ENCODE results near the gene PACSIN2.

PACSIN2 gene

DNA sequence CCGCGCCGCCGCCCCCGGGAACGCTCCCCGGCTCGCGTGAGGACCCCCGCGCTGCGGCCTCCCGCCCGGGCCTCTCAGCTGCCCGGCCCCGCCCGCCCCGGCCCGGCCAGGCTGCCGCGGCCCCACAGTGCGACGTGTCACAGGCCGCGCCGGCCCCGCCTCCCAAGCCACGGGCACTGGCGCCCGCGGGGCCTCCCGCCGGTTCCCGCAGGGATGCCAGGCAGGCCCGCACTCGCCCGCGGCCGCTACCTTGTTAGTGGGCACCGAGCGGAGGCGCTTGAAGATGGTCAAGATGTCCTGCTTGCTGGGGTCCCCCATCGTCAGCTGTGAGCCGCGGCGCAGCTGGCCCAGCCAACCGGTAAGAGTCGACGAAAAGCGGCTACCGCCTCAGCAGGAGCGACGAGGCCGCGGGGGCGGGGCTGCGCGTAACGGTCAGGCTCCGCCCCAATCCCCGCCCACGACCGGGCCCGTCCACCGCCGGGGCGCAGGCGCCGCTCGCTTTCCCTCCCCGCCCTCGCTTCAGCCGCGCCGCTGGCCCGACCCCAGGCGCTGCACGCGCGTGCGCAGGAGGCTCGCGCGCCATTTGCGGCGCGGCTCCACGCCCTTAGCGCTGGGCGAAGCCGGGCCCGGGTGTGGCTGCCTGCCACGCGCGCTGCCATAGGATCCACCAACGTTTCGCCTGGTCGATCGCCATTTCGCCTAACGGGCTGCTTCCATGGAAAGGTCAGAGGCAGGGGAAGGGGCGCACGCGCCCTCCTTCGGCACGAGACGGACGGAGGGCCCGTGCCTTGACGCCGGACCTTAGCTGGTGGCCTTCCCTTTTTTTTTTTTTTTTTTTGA is 157.9 kb downstream of the PACSIN2 start, which contains the start of gene ARFGAP3:
TSS of gene ARFGAP3 (minus strand) at position 409 of the 840 bp plus-strand sequence. CDS start at position 318, 91 bp downstream.
- TF ChIP-seq, protein P1, sequence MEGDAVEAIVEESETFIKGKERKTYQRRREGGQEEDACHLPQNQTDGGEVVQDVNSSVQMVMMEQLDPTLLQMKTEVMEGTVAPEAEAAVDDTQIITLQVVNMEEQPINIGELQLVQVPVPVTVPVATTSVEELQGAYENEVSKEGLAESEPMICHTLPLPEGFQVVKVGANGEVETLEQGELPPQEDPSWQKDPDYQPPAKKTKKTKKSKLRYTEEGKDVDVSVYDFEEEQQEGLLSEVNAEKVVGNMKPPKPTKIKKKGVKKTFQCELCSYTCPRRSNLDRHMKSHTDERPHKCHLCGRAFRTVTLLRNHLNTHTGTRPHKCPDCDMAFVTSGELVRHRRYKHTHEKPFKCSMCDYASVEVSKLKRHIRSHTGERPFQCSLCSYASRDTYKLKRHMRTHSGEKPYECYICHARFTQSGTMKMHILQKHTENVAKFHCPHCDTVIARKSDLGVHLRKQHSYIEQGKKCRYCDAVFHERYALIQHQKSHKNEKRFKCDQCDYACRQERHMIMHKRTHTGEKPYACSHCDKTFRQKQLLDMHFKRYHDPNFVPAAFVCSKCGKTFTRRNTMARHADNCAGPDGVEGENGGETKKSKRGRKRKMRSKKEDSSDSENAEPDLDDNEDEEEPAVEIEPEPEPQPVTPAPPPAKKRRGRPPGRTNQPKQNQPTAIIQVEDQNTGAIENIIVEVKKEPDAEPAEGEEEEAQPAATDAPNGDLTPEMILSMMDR (IDR thresholded peaks at IDR 0.05) = peak; percentile 66
- no peaks in the 10 kb centered on the region for H3K36me3 ChIP-seq
- no peaks in the 10 kb centered on the region for H3K9me3 ChIP-seq
- peak within 1 kb of the TSS; percentile 99 for H3K27ac ChIP-seq
- H3K4me1 ChIP-seq (ENCODE audit: control insufficient read depth in 1 of 2, insufficient read depth in 1 of 2, low read depth in 1 of 2, low read length in 1 of 2) = peaks cover 16 to 21% of the 10 kb centered on the region in 2 experiments
- H3K4me3 ChIP-seq (ENCODE audit: low read depth in 1 of 2, low read length in 1 of 2) = peak within 1 kb of the TSS; percentile 80 to 84
- no peaks in the 10 kb centered on the region for H3K27me3 ChIP-seq

DNA sequence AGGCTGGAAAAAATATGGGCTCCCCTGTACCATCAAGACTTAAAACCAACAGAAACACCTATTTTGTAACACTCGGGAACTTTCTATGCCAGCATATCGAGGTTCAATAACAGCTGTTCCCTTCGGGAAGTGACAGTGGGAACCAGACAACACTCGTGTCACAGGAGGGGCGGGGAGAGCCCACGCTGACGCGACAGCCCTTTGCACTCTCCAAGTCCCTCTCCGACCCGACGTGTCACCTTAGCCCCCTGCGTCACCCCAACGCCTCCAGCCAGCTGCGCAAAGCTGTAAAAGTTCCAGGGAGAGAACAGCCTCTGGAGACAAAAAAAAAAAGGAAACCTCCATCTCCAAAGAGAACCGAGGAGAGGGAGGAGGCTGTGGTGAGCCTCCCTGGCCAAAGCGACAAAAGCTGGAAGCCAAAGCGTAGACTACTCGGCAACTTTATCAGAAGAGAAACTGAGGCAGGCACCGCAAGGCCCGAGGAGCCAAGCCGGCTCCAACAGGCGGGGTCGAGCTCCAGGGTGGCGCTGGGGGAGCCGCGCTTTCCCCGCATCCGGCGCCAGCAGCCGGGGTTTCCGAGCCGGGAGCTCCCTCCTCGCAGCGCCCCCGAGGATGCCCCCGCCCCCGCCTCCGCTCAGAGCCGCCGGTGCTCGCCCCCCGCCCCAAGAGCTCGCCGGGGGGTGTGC is 158.6 kb downstream of the PACSIN2 start:
- H3K36me3 ChIP-seq = no peaks in the 10 kb centered on the region
- peak overlapping the region; percentile 80 to 84 for H3K4me3 ChIP-seq (ENCODE audit: low read depth in 1 of 2, low read length in 1 of 2)
- H3K27ac ChIP-seq = peak overlapping the region; percentile 99
- no peaks in the 10 kb centered on the region for H3K27me3 ChIP-seq
- peaks cover 16 to 21% of the 10 kb centered on the region in 2 experiments for H3K4me1 ChIP-seq (ENCODE audit: control insufficient read depth in 1 of 2, insufficient read depth in 1 of 2, low read depth in 1 of 2, low read length in 1 of 2)
- TF ChIP-seq, protein P1 (IDR thresholded peaks at IDR 0.05) = no peak
- no peaks in the 10 kb centered on the region for H3K9me3 ChIP-seq

DNA sequence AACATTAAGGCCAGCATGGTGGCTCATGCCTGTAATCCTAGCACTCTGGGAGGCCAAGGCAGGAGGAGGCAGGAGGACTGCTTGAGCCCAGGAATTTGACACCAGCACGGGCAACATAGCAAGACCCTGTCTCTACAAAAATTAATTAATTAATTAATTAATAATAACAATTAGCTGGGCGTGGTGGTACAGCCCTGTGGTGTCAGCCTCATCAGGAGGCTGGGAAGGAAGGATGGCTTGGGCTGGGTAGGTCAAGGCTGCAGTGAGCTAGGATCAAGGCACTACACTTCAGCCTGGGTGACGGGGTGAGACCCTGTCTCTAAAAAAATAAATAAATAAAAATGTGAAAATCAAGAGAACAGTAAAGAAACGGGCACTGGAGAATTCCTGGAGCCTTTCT is 159.2 kb downstream of the PACSIN2 start:
- H3K27me3 ChIP-seq = no peaks in the 10 kb centered on the region
- H3K27ac ChIP-seq = peak overlapping the region; percentile 99
- H3K4me3 ChIP-seq (ENCODE audit: low read depth in 1 of 2, low read length in 1 of 2) = peak overlapping the region; percentile 80 to 84
- no peaks in the 10 kb centered on the region for H3K36me3 ChIP-seq
- TF ChIP-seq, protein P1 (IDR thresholded peaks at IDR 0.05) = no peak
- H3K4me1 ChIP-seq (ENCODE audit: control insufficient read depth in 1 of 2, insufficient read depth in 1 of 2, low read depth in 1 of 2, low read length in 1 of 2) = peaks cover 16 to 21% of the 10 kb centered on the region in 2 experiments
- no peaks in the 10 kb centered on the region for H3K9me3 ChIP-seq

DNA sequence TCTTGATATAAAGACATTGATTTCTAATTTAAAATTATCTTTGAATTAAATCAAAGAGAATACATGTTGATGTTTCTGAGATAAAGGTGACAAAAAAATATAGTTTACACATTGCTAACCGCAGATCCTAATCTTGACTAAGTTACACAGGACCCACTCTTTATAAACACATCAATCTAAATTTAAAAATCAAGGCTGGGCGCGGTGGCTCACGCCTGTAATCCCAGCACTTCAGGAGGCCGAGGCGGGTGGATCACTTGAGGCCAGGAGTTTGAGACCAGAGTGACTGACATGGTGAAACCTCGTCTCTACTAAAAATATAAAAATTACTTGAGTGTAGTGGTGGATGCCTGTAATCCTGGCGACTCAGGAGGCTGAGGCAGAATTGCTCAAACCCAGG is 159.7 kb downstream of the PACSIN2 start:
- H3K4me3 ChIP-seq (ENCODE audit: low read depth in 1 of 2, low read length in 1 of 2) = peak overlapping the region in 1 of 2 experiments; percentile 80
- no peaks in the 10 kb centered on the region for H3K27me3 ChIP-seq
- no peaks in the 10 kb centered on the region for H3K36me3 ChIP-seq
- peaks cover 16 to 21% of the 10 kb centered on the region in 2 experiments for H3K4me1 ChIP-seq (ENCODE audit: control insufficient read depth in 1 of 2, insufficient read depth in 1 of 2, low read depth in 1 of 2, low read length in 1 of 2)
- TF ChIP-seq, protein P1 (IDR thresholded peaks at IDR 0.05) = no peak
- H3K27ac ChIP-seq = no peak overlapping the region
- no peaks in the 10 kb centered on the region for H3K9me3 ChIP-seq

DNA sequence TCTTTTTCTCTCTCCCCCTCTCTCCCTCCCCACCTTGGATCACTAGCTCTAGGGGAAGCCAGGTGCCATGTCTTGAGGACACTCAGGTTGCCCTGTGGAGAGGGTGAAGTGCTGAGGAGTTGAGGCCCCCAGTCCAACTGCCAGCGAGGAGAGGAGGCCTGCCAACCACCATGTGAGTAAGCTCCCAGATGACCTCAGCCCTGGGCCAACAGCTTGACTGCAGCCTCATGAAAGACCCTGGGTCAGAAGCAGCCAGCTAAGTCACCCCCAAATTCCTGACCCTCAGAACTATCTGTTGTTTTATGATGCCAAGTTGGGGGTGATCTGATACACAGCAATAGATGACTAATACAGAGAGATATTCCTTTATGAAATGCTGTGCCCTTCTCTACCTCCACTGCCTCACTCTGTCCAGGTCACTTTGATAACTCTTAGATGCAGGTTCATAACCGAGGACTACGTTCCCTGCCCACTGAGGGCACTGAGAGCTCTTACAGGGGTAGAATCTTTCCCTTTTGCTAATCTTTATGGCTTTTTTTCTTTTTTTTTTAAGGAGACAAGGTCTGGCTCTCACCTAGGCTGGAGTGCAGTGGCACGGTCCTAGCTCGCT is 165.9 kb downstream of the PACSIN2 start:
- no peaks in the 10 kb centered on the region for H3K9me3 ChIP-seq
- TF ChIP-seq, protein P1 (IDR thresholded peaks at IDR 0.05) = no peak
- no peaks in the 10 kb centered on the region for H3K27me3 ChIP-seq
- no peak overlapping the region for H3K4me3 ChIP-seq (ENCODE audit: low read depth in 1 of 2, low read length in 1 of 2)
- H3K4me1 ChIP-seq (ENCODE audit: control insufficient read depth in 1 of 2, insufficient read depth in 1 of 2, low read depth in 1 of 2, low read length in 1 of 2) = no peaks in the 10 kb centered on the region
- H3K27ac ChIP-seq = no peak overlapping the region
- H3K36me3 ChIP-seq = peaks cover 19% of the 10 kb centered on the region
